HG03175 (cell line): ENCODE results near the gene NUPR1.
A peak's percentile ranks its signal among the peaks of the same experiment; 100 is the strongest.
"Not testable (repeated sequence)": the region's sequence is repeated elsewhere in the genome, so short reads cannot be mapped to it uniquely, and the experiment has no call there.

Source experiments
- ATAC-seq: cut with Tn5 transposase; IDR thresholded peaks from one replicate; pipeline ENCODE4 v1.9.1; 2021; ENCODE audit warnings: mild to moderate bottlenecking, moderate library complexity; ENCODE audit not compliant: unreplicated experiment

Gene NUPR1

DNA sequence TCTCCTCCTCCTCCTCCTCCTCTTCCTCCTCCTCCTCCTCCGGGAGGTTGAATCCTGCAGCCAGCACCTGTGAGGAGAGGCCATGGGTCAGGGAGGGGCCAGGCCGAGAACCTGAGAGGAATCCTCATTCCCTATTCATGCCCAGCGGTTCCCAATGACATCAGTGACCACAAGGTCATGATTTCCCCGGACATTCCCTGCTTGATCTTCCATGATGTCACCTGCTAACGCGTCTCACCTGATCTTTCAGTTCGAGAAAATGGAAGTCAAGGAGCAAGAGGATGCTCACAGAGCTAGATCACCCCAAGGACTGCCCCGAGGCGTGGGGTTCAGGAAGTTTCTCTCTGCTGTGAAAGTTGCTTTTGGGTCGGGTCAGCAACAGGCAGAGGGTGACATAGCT, 38.9 kb downstream of the NUPR1 start:
- ATAC-seq, result no peak

- no peak for ATAC-seq
Measured at GRCh38 chr16:28498666-28499381, 40.0 kb downstream of the NUPR1 start.

GRCh38 chr16:28497861-28498599, 40.7 kb downstream of the NUPR1 start:
- no peak for ATAC-seq

GRCh38 chr16:28497386-28497785, 41.4 kb downstream of the NUPR1 start:
- ATAC-seq, result no peak

- no peak for ATAC-seq
Measured at GRCh38 chr16:28496844-28497243, 41.9 kb downstream of the NUPR1 start.

GRCh38 chr16:28495795-28496749, 42.7 kb downstream of the NUPR1 start:
- no peak for ATAC-seq

DNA sequence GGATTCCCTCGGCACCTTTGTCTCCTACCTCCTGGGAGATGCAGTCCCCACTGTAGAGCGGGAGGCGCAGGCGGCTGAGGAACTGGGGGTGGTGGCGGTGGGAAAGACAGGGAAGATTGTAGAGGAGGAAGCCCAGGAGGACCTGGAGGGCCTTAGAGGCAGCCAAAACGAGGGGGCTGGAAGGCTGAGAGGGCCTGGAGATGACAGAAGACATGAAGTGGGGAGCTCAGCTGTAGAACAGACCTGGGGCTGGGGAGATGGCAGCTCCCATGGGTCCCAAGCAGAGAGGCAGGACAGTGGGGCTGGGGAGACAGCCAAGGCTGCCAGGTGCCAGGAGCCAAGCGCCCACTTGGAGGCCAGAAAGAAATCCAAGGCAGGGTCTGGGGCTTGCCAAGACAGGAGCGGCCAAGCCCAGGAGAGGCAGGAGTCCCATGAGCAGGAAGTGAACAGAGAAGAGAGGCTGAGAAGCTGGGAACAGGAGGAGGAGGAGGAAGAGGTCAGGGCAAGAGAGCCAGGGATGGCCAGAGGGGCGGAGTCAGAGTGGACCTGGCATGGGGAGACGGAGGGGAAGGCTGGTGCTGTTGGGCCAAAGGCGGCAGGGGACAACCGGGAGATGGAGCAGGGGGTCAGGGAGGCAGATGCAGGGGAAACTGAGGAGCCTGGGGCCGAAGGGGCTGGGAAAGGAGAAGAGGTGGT, 43.5 kb downstream of the NUPR1 start:
- no peak for ATAC-seq

- peak; percentile 39 for ATAC-seq
Measured at GRCh38 chr16:28494121-28494851, 44.5 kb downstream of the NUPR1 start, which contains the start of gene APOBR. Gene APOBR (plus strand): TSS chr16:28494643. CDS start chr16:28494682, 39 bp downstream.

- no peak for ATAC-seq
Measured at GRCh38 chr16:28492511-28492910, 46.3 kb downstream of the NUPR1 start.

GRCh38 chr16:28491970-28492474, 46.8 kb downstream of the NUPR1 start, which contains the start of gene CLN3:
Gene CLN3 (minus strand): TSS chr16:28492074. CDS start chr16:28491759, 315 bp downstream.
- ATAC-seq, result peak; percentile 79

DNA sequence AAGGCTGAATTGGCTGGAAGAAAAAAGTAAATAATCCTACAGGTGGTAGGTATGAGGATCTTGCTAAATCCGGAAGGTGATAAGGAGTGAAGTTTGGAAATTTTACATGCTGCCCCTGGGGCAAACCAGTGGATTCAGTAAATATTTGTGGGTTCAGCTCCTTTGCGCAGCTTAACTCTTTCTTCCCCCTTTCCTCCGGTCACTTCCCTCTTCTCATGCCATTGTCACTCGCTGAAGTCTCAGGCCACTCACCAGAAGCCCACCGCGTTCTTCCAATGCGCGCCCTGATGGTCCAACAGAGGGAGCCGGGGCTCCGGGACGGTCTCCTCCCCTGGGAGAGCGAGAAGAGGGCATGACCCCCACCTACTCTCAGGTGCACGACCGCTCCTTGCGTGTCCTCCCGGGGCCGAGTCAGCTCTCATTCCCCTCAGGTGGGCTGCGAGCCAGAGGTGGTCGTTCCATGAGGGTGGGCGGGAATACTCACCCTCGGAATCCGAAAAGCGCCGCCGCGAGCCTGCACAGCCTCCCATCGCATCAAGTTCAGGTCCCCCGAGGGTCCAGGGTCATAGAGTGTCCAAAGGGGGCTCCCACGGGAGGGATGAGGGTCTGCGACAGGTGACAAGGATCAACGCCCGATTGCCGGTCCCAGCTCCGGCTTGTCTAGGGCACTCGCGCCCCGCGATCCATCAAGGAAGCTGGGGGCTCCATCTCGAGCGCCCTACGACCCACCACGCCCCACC, 47.4 kb downstream of the NUPR1 start:
- ATAC-seq, result no peak

DNA sequence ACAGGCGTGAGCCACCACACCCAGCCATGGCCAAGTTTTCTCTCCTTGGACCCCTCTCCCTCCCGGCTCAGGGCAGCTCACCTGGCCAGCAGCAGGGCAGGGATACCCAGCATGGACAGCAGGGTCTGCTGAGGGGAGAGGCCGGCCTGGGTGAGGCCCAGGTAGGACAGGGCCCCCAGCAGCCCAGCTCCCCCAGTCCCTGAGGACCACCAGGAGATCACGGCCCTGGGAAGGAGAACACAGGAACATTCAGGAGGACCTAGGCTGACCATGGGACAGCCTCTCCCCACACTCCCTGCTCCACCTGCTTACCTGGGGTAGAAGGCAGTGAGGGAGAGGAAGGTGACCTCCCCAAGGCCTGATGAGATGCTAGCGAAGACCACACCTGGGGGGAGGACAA, 52.5 kb downstream of the NUPR1 start:
- ATAC-seq, result no peak

DNA sequence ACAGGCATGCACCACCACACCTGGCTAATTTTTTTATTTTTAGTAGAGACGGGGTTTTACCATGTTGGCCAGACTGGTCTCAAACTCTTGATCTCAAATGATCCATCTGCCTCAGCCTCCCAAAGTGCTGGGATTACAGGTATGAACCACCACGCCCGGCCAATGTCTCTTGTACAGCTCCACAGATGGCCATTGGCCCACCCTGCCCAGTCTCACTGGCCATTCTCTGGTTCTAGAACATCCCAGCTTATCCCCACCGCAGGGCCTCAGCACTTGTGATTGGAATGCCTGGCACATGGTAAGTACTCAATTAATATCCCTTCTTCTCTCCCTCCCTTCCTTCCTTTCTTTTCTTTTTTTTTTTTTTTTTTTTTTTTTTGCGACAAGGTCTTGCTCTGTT, 55.4 kb downstream of the NUPR1 start:
- not testable (repeated sequence) for ATAC-seq
